ENCODE results near the gene GUCY1A1. TPM values are rescaled to one million over a fixed set of nuclear protein-coding genes. Genes with fewer than 3 reads are reported as not detected.

GUCY1A1 gene
- total RNA-seq, 2 donors from 2014 or later: 7.6 to 20.0 TPM

DNA sequence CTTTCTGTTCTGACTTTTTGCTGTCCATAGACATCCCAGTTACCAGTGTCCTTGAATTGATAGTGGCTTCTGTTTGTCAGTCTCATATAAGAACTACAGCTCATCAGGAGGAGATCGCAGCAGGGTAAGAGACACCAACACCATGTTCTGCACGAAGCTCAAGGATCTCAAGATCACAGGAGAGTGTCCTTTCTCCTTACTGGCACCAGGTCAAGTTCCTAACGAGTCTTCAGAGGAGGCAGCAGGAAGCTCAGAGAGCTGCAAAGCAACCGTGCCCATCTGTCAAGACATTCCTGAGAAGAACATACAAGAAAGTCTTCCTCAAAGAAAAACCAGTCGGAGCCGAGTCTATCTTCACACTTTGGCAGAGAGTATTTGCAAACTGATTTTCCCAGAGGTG is 30.1 kb downstream of the GUCY1A1 start:
- Histone ChIP-seq H3K4me1 (peaks cover 20% of the 10 kb centered on the region), H3K27me3 (no peaks in the 10 kb centered on the region), H3K36me3 (replicated peaks in 1 of 2; ENCODE audit: insufficient read depth in 1 of 2, low read depth in 2 of 2) (no peaks in the 10 kb centered on the region), H3K9me3 (no peaks in the 10 kb centered on the region), H3K4me3 (no peak overlapping the region), H3K27ac (peak overlapping the region in 2 of 4 donors; percentile 33)
- ATAC-seq (no peak), DNase-seq (no peak)
- WGBS, 2 donors: 40 to 53% methylated on average over 6 of the region's 6 CpGs
- TF ChIP-seq, protein P1, sequence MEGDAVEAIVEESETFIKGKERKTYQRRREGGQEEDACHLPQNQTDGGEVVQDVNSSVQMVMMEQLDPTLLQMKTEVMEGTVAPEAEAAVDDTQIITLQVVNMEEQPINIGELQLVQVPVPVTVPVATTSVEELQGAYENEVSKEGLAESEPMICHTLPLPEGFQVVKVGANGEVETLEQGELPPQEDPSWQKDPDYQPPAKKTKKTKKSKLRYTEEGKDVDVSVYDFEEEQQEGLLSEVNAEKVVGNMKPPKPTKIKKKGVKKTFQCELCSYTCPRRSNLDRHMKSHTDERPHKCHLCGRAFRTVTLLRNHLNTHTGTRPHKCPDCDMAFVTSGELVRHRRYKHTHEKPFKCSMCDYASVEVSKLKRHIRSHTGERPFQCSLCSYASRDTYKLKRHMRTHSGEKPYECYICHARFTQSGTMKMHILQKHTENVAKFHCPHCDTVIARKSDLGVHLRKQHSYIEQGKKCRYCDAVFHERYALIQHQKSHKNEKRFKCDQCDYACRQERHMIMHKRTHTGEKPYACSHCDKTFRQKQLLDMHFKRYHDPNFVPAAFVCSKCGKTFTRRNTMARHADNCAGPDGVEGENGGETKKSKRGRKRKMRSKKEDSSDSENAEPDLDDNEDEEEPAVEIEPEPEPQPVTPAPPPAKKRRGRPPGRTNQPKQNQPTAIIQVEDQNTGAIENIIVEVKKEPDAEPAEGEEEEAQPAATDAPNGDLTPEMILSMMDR (IDR thresholded peaks at IDR 0.05): no peak
- TF ChIP-seq POLR2A (IDR thresholded peaks at IDR 0.05): no peak
- intact Hi-C loops (cut with DNase I): no loop called here

DNA sequence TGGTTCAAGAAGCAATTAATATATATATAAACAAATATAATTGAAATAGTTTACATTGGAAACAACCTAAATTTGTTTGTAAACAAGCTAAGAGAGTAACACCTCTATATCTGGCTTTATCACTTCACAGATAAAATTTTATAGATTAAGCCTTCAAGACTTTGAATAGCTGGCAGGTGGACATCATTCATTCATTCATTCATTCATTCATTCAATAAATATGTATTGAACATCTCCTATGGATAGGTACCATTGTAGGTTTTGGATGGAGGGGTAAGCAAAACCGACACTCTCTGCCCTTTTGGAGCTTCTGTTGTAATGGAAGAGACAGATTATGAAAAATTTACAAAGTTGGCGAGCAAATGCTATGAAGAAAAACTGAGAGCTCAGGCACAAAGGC is 35.2 kb downstream of the GUCY1A1 start:
- Histone ChIP-seq H3K4me1 (peaks cover 30% of the 10 kb centered on the region), H3K4me3 (no peak overlapping the region), H3K36me3 (replicated peaks in 1 of 2; ENCODE audit: insufficient read depth in 1 of 2, low read depth in 2 of 2) (no peaks in the 10 kb centered on the region), H3K27ac (no peak overlapping the region), H3K9me3 (no peaks in the 10 kb centered on the region), H3K27me3 (no peaks in the 10 kb centered on the region)
- DNase-seq: no peak
- intact Hi-C loops (cut with DNase I): no loop called here
- ATAC-seq: no peak
- WGBS, 2 donors: 94 to 100% methylated on average over 2 of the region's 2 CpGs
- no peak for TF ChIP-seq POLR2A (IDR thresholded peaks at IDR 0.05)
- TF ChIP-seq, protein P1 (IDR thresholded peaks at IDR 0.05): no peak

DNA sequence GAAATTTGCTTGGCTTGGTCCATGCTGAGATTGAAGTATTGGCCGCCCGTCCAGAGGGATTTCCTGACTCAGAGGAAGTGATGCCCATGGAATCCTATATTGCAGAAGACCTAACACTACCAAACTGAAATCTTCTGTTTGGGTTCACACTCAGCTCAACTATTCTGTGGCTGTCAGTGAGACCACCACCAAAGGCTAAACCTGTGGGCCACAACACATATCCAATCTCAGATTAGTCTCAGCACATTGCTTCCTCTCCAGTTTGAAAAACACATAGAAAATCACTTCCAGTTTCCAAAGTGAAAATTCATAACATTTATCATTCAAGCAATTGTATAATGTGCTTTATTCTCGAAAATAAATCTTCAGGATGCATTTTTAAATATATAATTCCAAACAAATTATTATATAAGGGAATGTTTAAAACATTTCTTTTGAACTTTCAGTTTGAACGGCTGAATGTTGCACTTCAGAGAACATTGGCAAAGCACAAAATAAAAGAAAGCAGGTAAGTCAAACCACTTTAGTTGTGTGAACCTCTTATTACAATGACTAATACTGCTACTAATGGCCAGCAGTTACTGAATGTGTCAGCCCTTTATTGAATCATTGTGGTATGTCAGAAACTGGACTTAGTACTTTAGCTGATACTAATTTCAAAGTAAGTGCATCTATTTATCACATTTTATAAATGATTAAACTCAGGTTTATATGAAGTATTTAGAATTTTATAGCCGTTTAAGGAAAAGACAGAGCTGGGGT is 37.0 kb downstream of the GUCY1A1 start:
- peak overlapping the region in 2 of 4 donors; percentile 8 to 50 for H3K27ac ChIP-seq
- no peaks in the 10 kb centered on the region for H3K9me3 ChIP-seq
- ATAC-seq (peak; percentile 64), DNase-seq (no peak)
- intact Hi-C loops (cut with DNase I): no loop called here
- 75 to 77% methylated on average over 5 of the region's 5 CpGs for WGBS, 2 donors
- no peaks in the 10 kb centered on the region for H3K36me3 ChIP-seq (replicated peaks in 1 of 2; ENCODE audit: insufficient read depth in 1 of 2, low read depth in 2 of 2)
- no peaks in the 10 kb centered on the region for H3K27me3 ChIP-seq
- TF ChIP-seq, protein P1 (IDR thresholded peaks at IDR 0.05): no peak
- no peak for TF ChIP-seq POLR2A (IDR thresholded peaks at IDR 0.05)
- peaks cover 32% of the 10 kb centered on the region for H3K4me1 ChIP-seq
- H3K4me3 ChIP-seq: no peak overlapping the region

DNA sequence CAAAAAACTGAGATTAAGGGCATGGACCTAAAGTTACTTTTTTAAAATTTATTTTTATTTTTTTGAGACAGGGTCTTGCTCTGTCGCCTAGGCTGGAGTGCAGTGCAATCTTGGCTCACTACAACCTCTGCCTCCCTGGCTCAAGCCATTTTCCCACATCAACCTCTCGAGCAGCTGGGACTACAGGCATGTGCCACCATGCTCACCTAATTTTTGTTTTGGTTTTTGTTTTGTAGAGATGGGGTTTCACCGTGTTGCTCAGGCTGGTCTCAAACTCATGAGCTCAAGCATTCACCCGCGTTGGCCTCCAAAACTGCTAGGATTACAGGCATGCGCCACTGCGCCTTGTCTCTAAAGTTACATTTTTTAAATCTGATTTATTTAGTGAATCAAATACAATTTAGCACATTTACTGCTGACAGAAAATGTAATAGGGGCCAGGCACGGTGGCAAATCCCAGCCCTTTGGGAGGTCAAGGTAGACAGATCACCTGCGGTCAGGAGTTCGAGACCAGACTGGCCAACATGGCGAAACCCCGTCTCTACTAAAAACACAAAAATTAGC is 38.3 kb downstream of the GUCY1A1 start:
- Histone ChIP-seq H3K9me3 (no peaks in the 10 kb centered on the region), H3K36me3 (replicated peaks in 1 of 2; ENCODE audit: insufficient read depth in 1 of 2, low read depth in 2 of 2) (no peaks in the 10 kb centered on the region), H3K4me1 (peaks cover 38% of the 10 kb centered on the region), H3K27me3 (no peaks in the 10 kb centered on the region), H3K27ac (peak overlapping the region in 1 of 4 donors; percentile 50), H3K4me3 (no peak overlapping the region)
- DNase-seq (no peak), ATAC-seq (no peak)
- intact Hi-C loops (cut with DNase I): no loop called here
- TF ChIP-seq, protein P1 (IDR thresholded peaks at IDR 0.05): no peak
- TF ChIP-seq POLR2A (IDR thresholded peaks at IDR 0.05): no peak
- 87 to 88% methylated on average over 12 of the region's 12 CpGs for WGBS, 2 donors
